Measurements from ENCODE around the gene MINDY4. TPM values are rescaled to one million over a fixed set of nuclear protein-coding genes. Genes with fewer than 3 reads are reported as not detected.

MINDY4 gene
- total and polyA plus RNA-seq, 2 donors (not counting 1 experiment from before 2014, with no cell fraction given): 6.1 to 6.3 TPM

GRCh38 chr7:30906515-30907240 is 135.5 kb downstream of the MINDY4 start:
- Histone ChIP-seq H3K9ac (ENCODE audit: insufficient read depth, low read length) (no peak overlapping the region), H3K9me3 (ENCODE audit: control insufficient read depth, insufficient read depth, low read depth, low read length) (no peaks in the 10 kb centered on the region), H3K27ac (ENCODE audit: insufficient read depth, low read length) (no peak overlapping the region), H3K4me1 (ENCODE audit: control insufficient read depth, extremely low read depth, insufficient read depth, low read length) (peaks cover 11% of the 10 kb centered on the region), H3K27me3 (ENCODE audit: control insufficient read depth, insufficient read depth, low read length) (no peaks in the 10 kb centered on the region), H3K4me3 (replicated peaks in 1 of 4; ENCODE audit: control extremely low read depth in 1 of 4, insufficient read depth in 1 of 4, low read depth in 3 of 4, low read length in 4 of 4) (no peak overlapping the region), H3K36me3 (ENCODE audit: control insufficient read depth, insufficient read depth, low read length) (no peaks in the 10 kb centered on the region), H3K4me2 (ENCODE audit: extremely low read depth, insufficient read depth, low read length) (no peak overlapping the region), H3K79me2 (ENCODE audit: control insufficient read depth, insufficient read depth, low read length) (no peaks in the 10 kb centered on the region), H2AFZ (ENCODE audit: low read length) (no peak overlapping the region), H4K20me1 (ENCODE audit: control insufficient read depth, extremely low read depth, insufficient read depth, low read length) (no peaks in the 10 kb centered on the region)
- DNase-seq (ENCODE audit: low read depth in 2 of 2): peak in 1 of 2 donors; percentile 58
- no peak for TF ChIP-seq EZH2 (IDR thresholded peaks at IDR 0.05; ENCODE audit: low read length, missing control alignments)
- TF ChIP-seq CTCF (conservative IDR thresholded peaks at IDR 0.05 in 1 of 2, IDR thresholded peaks at IDR 0.05 in 1 of 2; ENCODE audit: low read depth in 1 of 2, low read length in 2 of 2): no peak

- no peak for DNase-seq (ENCODE audit: low read depth in 2 of 2)
- no peaks in the 10 kb centered on the region for H4K20me1 ChIP-seq (ENCODE audit: control insufficient read depth, extremely low read depth, insufficient read depth, low read length)
- H3K27ac ChIP-seq (ENCODE audit: insufficient read depth, low read length): no peak overlapping the region
- no peak for TF ChIP-seq CTCF (conservative IDR thresholded peaks at IDR 0.05 in 1 of 2, IDR thresholded peaks at IDR 0.05 in 1 of 2; ENCODE audit: low read depth in 1 of 2, low read length in 2 of 2)
- TF ChIP-seq EZH2 (IDR thresholded peaks at IDR 0.05; ENCODE audit: low read length, missing control alignments): no peak
- no peak overlapping the region for H3K4me2 ChIP-seq (ENCODE audit: extremely low read depth, insufficient read depth, low read length)
- H3K79me2 ChIP-seq (ENCODE audit: control insufficient read depth, insufficient read depth, low read length): no peaks in the 10 kb centered on the region
- H3K36me3 ChIP-seq (ENCODE audit: control insufficient read depth, insufficient read depth, low read length): no peaks in the 10 kb centered on the region
- no peak overlapping the region for H2AFZ ChIP-seq (ENCODE audit: low read length)
- no peaks in the 10 kb centered on the region for H3K9me3 ChIP-seq (ENCODE audit: control insufficient read depth, insufficient read depth, low read depth, low read length)
- H3K4me1 ChIP-seq (ENCODE audit: control insufficient read depth, extremely low read depth, insufficient read depth, low read length): peaks cover 11% of the 10 kb centered on the region
- no peaks in the 10 kb centered on the region for H3K27me3 ChIP-seq (ENCODE audit: control insufficient read depth, insufficient read depth, low read length)
- no peak overlapping the region for H3K4me3 ChIP-seq (replicated peaks in 1 of 4; ENCODE audit: control extremely low read depth in 1 of 4, insufficient read depth in 1 of 4, low read depth in 3 of 4, low read length in 4 of 4)
- H3K9ac ChIP-seq (ENCODE audit: insufficient read depth, low read length): no peak overlapping the region
Observed at GRCh38 chr7:30907527-30908267, 136.5 kb downstream of the MINDY4 start.

DNA sequence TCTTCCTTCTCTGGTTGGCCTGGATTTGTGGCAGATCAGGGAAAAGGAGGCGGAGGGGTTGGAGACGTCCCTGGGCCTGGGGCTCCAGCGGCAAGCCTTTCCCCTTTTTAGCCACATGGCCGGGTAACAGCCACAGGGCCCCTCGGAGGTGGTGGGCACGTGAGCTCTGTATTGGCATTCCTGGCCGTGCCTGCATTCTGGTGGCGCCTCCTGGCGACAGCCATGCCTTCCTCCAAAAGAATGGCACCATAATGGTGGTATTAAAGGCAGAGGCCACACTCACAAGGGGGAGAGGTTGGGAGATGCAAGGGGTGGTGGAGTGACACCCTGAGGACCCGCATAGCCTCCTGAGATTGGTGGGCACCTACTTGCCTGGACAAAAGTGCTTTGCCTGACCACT is 137.5 kb downstream of the MINDY4 start:
- DNase-seq (ENCODE audit: low read depth in 2 of 2): no peak
- Histone ChIP-seq H3K27me3 (ENCODE audit: control insufficient read depth, insufficient read depth, low read length) (no peaks in the 10 kb centered on the region), H3K36me3 (ENCODE audit: control insufficient read depth, insufficient read depth, low read length) (no peaks in the 10 kb centered on the region), H3K9ac (ENCODE audit: insufficient read depth, low read length) (no peak overlapping the region), H3K9me3 (ENCODE audit: control insufficient read depth, insufficient read depth, low read depth, low read length) (no peaks in the 10 kb centered on the region), H3K4me1 (ENCODE audit: control insufficient read depth, extremely low read depth, insufficient read depth, low read length) (peaks cover 11% of the 10 kb centered on the region), H2AFZ (ENCODE audit: low read length) (no peak overlapping the region), H3K4me3 (replicated peaks in 1 of 4; ENCODE audit: control extremely low read depth in 1 of 4, insufficient read depth in 1 of 4, low read depth in 3 of 4, low read length in 4 of 4) (no peak overlapping the region), H3K79me2 (ENCODE audit: control insufficient read depth, insufficient read depth, low read length) (no peaks in the 10 kb centered on the region), H3K27ac (ENCODE audit: insufficient read depth, low read length) (no peak overlapping the region), H3K4me2 (ENCODE audit: extremely low read depth, insufficient read depth, low read length) (no peak overlapping the region), H4K20me1 (ENCODE audit: control insufficient read depth, extremely low read depth, insufficient read depth, low read length) (no peaks in the 10 kb centered on the region)
- TF ChIP-seq EZH2 (IDR thresholded peaks at IDR 0.05; ENCODE audit: low read length, missing control alignments) (no peak), CTCF (conservative IDR thresholded peaks at IDR 0.05 in 1 of 2, IDR thresholded peaks at IDR 0.05 in 1 of 2; ENCODE audit: low read depth in 1 of 2, low read length in 2 of 2) (peak in 1 of 2 donors; percentile 27)
